AG20443 (cell line): ENCODE data around the gene STK17B.
A peak's percentile ranks its signal among the peaks of the same experiment; 100 is the strongest.

Source experiments
- DNase-seq: peaks from one replicate; pipeline ENCODE4 v3.0.0; 2012; ENCODE audit warnings: low spot score, mixed read lengths

STK17B gene

DNA sequence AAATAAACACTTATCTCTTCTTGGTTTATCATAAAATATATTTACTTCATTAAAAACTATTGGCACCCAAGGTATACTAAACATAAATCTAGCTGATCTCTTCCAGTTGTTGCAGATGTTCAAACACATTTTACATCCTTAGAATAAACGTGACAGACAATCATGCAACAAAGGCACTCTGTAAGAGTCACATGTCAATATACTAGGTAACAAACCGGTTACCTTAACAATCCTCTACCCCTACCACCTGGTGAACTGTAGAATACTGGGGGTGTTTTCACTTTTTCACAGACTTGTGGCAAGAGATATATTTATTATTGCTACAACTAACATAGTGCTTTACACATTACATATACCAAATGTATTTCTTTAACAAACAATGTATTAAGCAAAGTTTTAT is 15.8 kb downstream of the STK17B start:
- no peak for DNase-seq

- DNase-seq, result no peak
These were observed 17.9 kb downstream of the STK17B start for GRCh38 chr2:196153480-196153879.

- no peak for DNase-seq
These were observed 21.4 kb downstream of the STK17B start for GRCh38 chr2:196149948-196150347.

DNA sequence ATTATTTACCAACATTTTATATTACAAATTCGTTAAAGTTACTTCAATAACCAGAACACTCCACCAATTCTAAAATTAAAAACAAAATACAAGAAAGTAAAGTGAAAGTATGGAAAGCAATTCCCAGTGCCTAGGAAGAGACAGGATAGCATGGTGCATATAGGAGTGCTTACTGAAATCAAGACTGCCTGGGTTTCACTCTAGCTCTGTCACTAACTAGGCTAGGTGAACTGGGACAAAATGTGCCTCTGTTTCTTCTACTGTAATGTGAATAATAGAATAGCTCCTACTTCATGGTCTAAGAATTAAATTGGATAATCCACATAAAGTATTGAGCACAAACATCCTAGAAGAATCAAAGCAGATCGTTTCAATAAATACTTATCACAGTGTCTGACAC is 22.6 kb downstream of the STK17B start:
- DNase-seq, result no peak

DNA sequence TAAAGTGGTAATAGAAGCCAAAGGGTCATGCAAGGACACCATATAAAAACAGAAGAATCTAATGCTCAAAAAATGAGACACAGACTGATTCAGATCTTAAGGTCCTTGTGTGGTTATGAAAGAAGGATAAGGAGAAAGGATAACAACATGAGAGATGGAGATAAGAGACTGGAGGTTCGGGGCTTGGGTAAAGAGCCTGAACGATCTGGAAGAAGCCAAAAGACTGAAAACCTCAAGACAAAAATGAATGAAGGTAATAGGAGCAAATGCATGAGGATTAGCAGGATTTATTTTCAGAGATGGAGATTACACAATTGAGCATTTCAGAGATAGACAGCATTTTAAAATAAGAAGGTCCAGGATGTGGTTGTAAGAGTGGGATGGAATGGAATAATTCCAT is 26.1 kb downstream of the STK17B start:
- DNase-seq, result no peak

DNA sequence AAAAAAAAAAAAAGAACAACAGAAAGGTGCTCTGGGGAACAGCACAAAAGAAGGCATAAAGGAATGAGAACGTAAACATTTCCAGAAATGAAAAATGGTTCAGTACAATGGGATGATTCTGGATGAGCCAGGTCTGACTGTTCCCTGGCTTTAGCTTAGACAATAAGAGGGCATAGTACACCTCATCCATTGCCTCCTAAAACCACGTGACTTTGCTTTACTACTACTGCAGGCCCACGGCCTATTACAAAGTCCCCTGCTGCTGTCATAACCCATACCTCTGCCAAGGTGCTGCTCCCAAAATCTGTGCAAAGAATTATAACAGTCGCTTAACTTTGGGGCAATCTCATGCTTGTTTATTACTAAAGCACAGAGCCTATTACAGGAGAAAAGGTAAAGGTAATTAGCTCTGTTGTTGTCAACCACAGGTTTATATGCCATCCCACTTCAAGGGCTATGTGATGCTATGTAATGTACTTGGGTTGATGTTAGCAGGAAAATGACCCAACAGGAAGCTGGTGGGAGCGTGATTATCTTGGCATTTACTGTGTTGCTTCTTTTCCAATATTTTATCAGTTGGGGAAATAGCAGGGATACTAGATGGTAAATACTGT is 26.8 kb downstream of the STK17B start:
- no peak for DNase-seq

GRCh38 chr2:196143730-196144131 is 27.6 kb downstream of the STK17B start:
- no peak for DNase-seq

DNA sequence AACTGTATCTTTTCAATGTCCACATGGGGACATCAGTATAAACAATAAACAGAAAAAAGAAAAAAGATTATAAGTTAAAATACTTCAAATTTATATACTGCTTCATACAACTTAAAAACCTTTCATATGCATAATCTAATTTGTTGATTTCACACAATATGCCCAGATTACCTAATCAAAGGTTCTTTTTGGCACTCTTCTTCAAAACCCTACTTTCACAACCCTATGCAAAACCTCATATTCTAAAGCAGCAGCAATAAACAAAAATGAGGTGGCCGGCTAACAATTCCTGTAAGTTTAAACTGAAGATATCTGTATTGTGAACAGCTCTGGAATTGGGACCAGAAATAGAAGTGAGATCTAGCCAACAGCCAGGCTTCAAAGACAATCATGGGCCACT is 28.6 kb downstream of the STK17B start:
- DNase-seq, result no peak

DNA sequence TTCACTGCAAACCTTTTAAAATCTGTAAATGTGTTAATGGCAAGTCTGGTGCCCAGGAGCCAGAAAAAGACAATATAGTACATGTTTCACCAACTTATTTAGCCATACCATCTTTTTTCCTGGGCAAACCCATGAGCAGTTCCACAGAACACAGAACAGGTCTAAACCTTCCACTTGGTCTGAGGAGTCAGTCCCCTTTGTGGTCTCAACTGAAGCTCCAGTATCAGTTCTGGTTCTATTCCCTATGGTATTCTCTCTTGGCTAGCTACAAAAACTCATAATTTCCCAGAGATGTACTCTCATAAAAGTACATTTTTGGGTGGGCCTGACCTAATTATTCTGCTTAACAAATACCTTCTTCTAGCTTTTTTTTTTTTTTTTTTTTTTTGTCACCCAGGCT is 31.2 kb downstream of the STK17B start:
- DNase-seq, result no peak

GRCh38 chr2:196137271-196137670 is 34.1 kb downstream of the STK17B start:
- DNase-seq, result no peak

DNA sequence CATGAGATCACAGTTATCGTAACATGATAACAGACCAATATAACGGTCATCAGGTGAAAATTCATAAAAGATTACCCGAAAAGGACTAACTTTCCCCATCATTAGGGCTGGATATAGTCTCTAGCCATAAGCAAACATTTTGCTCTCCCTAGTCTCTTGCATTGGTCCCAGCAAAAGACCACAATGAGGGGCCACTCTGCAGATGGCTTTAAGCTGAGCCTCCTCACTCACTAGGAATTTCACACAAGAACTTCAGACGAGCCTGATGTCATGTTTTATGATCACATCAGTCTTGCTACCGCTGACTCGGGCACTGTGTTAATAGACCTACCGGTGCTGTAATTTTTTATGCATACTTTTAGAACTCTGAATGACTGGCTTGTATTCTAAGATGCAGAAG is 35.2 kb downstream of the STK17B start:
- DNase-seq, result no peak

- no peak for DNase-seq
These were observed 39.1 kb downstream of the STK17B start for GRCh38 chr2:196131949-196132925.

GRCh38 chr2:196131384-196131937 is 39.9 kb downstream of the STK17B start:
- DNase-seq, result peak; percentile 14

- no peak for DNase-seq
These were observed 41.1 kb downstream of the STK17B start for GRCh38 chr2:196130039-196130825.

DNA sequence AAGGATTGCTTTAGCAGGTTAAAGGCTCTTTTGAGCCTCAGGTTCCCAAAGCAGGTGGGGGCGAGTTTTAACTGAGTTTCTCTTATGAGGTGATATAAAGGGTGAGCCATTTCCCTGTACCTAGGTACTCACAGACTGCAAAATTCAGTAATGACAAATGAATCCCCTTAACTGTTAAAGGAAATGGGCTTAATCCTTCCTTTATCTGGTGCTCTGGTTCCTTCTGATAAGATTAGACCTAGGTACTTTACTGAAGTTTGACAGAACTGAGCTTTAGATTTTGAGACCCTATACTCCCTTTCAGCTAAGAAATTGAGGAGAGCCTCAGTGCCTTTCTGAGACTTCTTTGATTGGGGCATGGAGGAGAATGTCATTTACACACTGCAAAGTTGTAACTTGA is 42.6 kb downstream of the STK17B start:
- no peak for DNase-seq

GRCh38 chr2:196125596-196125995 is 45.8 kb downstream of the STK17B start:
- DNase-seq, result no peak

- DNase-seq, result peak; percentile 24
These were observed 47.6 kb downstream of the STK17B start for GRCh38 chr2:196123679-196124373.

DNA sequence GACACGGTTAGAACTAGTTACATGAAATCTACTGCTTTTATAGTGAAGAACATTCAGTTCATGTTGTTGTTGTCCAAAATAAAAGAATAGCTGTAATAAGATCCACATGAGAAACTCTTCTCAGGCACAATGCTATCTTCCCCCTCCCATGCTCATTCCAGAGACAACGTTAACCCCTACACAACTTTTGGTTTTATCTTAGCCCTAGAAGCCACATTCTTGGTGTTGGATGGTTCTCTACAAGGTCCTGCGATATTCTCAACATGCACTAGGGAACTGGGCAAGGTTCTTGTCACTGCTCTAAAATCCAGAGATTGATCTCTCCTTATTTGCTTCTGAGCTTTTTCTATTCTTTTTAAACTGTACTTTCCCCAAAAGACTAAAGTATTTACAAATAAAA is 51.5 kb downstream of the STK17B start:
- no peak for DNase-seq

GRCh38 chr2:196117214-196117705 is 54.1 kb downstream of the STK17B start:
- no peak for DNase-seq

DNA sequence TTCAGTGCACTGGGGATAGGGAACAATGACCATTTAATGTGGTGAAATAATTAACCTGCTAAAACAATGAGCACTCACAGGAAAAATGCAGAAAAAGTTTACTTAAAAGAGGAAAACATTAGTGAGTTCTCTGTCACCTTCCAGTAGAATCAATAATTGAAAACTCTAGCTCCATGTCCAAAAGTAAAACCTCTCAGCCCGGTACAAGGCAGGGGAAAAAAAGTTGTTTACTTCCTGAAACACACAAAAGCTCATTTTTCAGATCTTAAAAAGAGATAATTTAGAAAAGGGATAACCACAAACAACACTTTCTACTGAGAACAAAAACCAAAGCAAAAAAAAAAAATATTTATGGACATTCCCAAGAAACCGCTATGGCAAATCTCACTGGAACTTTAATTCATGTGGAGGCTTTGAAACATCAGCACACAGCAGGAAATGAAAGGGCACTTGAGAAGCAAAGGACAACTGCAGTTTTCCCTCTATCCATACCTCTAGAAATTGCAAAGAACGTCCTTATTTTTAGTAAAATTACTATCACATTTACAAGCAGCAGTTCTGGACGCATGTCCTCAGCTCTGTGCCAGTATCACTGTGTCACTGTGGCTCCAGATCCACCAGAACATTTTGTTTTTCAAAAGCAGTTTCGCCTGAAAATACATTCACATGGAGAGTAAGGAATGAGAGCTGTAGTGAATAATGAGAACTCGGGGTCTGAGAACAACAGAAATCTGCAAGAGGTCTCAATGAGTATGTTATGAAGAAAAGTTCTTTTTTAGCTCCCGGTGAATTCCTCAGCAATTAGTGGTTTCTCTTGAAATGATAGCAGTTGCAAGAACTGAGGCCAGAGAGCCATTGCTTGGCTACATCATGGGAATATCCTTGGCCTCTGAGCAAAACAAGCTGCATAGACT is 58.1 kb downstream of the STK17B start:
- peak; percentile 51 for DNase-seq
